HG03442 (cell line): Measurements from ENCODE around the gene AP4S1.
"Not testable (repeated sequence)": the region's sequence is repeated elsewhere in the genome, so short reads cannot be mapped to it uniquely, and the experiment has no call there.

Experiments used
- ATAC-seq: cut with Tn5 transposase; IDR thresholded peaks from one replicate; pipeline ENCODE4 v1.9.1; 2021; ENCODE audit warnings: mild to moderate bottlenecking, moderate library complexity; ENCODE audit not compliant: unreplicated experiment

AP4S1 gene

GRCh38 chr14:31042300-31042699 is 16.9 kb downstream of the AP4S1 start:
- ATAC-seq: no peak

- ATAC-seq: not testable (repeated sequence)
These were observed 17.4 kb downstream of the AP4S1 start for GRCh38 chr14:31042893-31043292.

- ATAC-seq: no peak
These were observed 17.9 kb downstream of the AP4S1 start for GRCh38 chr14:31043379-31043778.

- no peak for ATAC-seq
These were observed 20.1 kb downstream of the AP4S1 start for GRCh38 chr14:31045501-31046080.

GRCh38 chr14:31047503-31047902 is 22.1 kb downstream of the AP4S1 start:
- ATAC-seq: no peak

- no peak for ATAC-seq
These were observed 25.6 kb downstream of the AP4S1 start for GRCh38 chr14:31051023-31051422.

- no peak for ATAC-seq
These were observed 26.1 kb downstream of the AP4S1 start for GRCh38 chr14:31051511-31051910.

GRCh38 chr14:31052905-31053586 is 27.6 kb downstream of the AP4S1 start:
- not testable (repeated sequence) for ATAC-seq

GRCh38 chr14:31057035-31057434 is 31.6 kb downstream of the AP4S1 start:
- no peak for ATAC-seq

- ATAC-seq: no peak
These were observed 32.4 kb downstream of the AP4S1 start for GRCh38 chr14:31057701-31058364.

GRCh38 chr14:31059152-31059924 is 33.9 kb downstream of the AP4S1 start:
- ATAC-seq: no peak

- ATAC-seq: no peak
These were observed 34.9 kb downstream of the AP4S1 start for GRCh38 chr14:31060253-31060875.

- ATAC-seq: not testable (repeated sequence)
These were observed 37.5 kb downstream of the AP4S1 start for GRCh38 chr14:31062908-31063307.

- no peak for ATAC-seq
These were observed 42.8 kb downstream of the AP4S1 start for GRCh38 chr14:31068235-31068634.

GRCh38 chr14:31069343-31069742 is 43.9 kb downstream of the AP4S1 start:
- no peak for ATAC-seq

- ATAC-seq: no peak
These were observed 45.0 kb downstream of the AP4S1 start for GRCh38 chr14:31070431-31070830.

GRCh38 chr14:31071151-31071550 is 45.7 kb downstream of the AP4S1 start:
- no peak for ATAC-seq

- ATAC-seq: no peak
These were observed 49.7 kb downstream of the AP4S1 start for GRCh38 chr14:31075144-31075543.

- no peak for ATAC-seq
These were observed 53.3 kb downstream of the AP4S1 start for GRCh38 chr14:31078766-31079165.

- ATAC-seq: no peak
These were observed 54.6 kb downstream of the AP4S1 start for GRCh38 chr14:31080056-31080455.

GRCh38 chr14:31080484-31080883 is 55.0 kb downstream of the AP4S1 start:
- no peak for ATAC-seq
